Left hindlimb (tissue), 1 donor: ENCODE data around the gene THBS1.

Experiments used
- DNase-seq: peaks from one replicate; pipeline ENCODE4 v3.0.0-alpha.2; 2018

THBS1 gene

GRCh38 chr15:39589815-39590644 is 9.2 kb downstream of the THBS1 start:
- DNase-seq, result no peak

DNA sequence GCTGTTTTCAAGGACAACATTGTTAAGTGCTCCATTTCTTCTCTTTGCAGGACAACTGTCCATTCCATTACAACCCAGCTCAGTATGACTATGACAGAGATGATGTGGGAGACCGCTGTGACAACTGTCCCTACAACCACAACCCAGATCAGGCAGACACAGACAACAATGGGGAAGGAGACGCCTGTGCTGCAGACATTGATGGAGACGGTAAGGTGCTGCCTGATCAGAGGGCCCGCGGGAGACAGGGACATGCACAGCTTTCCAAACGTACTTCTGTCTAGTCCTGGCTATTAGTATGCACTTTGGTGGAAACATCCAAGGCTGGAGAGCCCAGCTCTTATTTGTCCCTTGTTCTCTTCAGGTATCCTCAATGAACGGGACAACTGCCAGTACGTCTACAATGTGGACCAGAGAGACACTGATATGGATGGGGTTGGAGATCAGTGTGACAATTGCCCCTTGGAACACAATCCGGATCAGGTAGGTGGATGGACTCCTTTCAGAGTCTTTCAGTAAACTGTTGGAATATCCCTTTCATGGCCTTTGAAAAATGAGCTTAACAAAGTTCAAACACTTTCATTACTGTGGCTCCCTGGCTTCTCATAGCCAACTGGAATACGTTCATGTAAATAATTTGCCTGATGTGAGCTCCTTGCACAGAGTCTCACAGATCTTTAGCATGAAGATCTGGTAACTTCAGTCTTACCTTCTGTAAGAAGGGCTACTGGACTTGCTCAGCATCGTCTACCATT is 10.4 kb downstream of the THBS1 start:
- DNase-seq, result no peak

DNA sequence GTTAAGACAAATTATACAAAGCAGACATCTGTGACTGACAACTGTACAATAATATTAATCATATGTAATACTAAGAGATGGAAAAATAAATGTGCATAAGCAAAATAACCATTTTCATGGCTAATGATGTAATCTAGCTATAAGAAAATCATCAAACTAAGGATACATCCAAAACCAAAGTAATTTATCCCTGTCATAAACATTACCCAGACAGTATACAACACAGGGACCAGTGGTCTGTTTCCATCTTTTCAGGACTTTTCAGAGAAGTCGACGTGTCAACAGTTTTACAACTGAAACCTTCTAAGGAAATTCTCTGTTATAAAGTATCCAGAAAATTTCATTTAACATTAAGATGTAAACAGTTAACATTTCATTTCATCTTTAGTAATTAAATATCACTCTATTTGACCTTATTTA is 11.0 kb downstream of the THBS1 start:
- DNase-seq, result no peak

GRCh38 chr15:39592500-39592899 is 11.6 kb downstream of the THBS1 start:
- DNase-seq, result no peak

DNA sequence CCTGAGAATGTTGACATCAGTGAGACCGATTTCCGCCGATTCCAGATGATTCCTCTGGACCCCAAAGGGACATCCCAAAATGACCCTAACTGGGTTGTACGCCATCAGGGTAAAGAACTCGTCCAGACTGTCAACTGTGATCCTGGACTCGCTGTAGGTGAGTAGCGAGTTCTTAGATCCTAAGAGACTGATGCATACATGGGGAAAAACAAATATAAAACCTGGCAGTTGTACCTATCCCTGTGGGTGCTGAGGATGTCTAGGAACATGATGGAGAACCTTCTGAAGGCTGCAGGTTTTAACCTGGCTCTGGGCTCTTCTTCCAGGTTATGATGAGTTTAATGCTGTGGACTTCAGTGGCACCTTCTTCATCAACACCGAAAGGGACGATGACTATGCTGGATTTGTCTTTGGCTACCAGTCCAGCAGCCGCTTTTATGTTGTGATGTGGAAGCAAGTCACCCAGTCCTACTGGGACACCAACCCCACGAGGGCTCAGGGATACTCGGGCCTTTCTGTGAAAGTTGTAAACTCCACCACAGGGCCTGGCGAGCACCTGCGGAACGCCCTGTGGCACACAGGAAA is 12.3 kb downstream of the THBS1 start:
- no peak for DNase-seq

DNA sequence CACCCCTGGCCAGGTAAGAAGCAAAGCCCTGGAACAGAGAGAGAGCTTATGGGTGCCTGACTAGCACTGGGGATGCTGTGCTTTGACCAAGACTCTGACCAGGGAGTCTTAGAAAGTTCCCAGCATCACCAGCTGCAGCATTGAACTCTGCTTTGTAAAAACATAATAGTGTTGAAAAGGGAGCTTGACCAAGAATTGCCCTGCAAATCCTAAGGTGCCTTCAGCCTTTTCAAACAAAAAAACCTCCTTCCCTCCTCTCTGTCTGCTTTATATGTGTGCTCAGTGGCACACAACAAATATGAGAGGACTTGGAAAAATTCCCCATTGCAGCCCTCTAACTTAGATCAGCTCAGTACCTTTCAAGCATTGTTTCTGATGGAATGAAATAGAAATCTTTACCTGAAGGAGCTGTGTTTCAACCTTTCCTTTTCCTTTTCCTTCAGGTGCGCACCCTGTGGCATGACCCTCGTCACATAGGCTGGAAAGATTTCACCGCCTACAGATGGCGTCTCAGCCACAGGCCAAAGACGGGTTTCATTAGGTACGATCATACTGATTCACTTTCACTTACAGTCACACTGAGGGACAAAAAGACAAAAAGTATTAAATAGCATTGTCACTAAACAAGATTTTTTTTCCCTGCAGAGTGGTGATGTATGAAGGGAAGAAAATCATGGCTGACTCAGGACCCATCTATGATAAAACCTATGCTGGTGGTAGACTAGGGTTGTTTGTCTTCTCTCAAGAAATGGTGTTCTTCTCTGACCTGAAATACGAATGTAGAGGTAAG is 13.0 kb downstream of the THBS1 start:
- no peak for DNase-seq

DNA sequence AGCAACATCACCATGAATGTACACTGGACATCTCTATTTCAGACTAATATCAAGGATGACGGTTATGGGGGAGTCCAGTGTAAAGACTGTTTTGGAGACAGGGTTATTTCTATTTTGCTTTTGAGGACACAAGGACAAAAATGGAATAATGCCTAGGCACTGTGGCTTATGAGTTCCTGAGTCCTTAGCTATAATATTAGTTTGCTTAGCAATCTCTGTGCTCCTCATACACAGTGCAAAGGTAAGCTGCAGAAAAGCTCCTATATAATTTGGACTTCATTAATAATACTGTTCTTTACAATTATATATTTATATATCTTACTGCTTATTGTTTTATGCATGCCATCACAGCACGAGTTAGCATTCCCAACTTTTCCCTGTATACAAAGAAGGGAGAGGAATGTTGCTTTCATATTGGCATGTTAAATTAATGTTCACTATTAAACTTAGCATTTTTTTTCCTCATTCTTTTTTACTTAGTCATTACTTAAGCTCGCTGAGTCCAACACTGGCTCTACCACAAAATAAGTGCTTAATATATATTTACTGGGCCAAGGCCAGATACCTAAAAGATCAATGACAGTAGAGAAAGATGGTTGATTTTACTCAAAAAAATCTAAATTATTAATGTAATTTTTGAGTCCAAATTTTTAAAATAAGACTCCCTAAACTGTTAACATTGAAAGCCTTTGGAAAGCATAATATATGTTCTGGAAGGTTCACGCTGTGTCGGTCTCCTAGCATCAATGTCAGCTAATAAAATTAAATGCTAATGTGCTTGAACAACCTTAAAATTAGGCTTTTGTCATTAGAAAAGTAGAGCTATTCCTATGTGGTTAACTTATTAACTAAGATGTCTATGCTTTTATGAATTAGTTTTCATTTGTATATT is 13.8 kb downstream of the THBS1 start:
- no peak for DNase-seq

DNA sequence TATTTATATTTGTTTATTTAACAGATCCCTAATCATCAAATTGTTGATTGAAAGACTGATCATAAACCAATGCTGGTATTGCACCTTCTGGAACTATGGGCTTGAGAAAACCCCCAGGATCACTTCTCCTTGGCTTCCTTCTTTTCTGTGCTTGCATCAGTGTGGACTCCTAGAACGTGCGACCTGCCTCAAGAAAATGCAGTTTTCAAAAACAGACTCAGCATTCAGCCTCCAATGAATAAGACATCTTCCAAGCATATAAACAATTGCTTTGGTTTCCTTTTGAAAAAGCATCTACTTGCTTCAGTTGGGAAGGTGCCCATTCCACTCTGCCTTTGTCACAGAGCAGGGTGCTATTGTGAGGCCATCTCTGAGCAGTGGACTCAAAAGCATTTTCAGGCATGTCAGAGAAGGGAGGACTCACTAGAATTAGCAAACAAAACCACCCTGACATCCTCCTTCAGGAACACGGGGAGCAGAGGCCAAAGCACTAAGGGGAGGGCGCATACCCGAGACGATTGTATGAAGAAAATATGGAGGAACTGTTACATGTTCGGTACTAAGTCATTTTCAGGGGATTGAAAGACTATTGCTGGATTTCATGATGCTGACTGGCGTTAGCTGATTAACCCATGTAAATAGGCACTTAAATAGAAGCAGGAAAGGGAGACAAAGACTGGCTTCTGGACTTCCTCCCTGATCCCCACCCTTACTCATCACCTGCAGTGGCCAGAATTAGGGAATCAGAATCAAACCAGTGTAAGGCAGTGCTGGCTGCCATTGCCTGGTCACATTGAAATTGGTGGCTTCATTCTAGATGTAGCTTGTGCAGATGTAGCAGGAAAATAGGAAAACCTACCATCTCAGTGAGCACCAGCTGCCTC is 14.7 kb downstream of the THBS1 start:
- DNase-seq, result no peak

GRCh38 chr15:39596358-39597051 is 15.6 kb downstream of the THBS1 start:
- no peak for DNase-seq

DNA sequence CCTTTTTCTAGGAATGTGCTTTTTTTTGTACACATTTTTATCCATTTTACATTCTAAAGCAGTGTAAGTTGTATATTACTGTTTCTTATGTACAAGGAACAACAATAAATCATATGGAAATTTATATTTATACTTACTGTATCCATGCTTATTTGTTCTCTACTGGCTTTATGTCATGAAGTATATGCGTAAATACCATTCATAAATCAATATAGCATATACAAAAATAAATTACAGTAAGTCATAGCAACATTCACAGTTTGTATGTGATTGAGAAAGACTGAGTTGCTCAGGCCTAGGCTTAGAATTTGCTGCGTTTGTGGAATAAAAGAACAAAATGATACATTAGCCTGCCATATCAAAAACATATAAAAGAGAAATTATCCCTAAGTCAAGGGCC is 16.5 kb downstream of the THBS1 start:
- no peak for DNase-seq

DNA sequence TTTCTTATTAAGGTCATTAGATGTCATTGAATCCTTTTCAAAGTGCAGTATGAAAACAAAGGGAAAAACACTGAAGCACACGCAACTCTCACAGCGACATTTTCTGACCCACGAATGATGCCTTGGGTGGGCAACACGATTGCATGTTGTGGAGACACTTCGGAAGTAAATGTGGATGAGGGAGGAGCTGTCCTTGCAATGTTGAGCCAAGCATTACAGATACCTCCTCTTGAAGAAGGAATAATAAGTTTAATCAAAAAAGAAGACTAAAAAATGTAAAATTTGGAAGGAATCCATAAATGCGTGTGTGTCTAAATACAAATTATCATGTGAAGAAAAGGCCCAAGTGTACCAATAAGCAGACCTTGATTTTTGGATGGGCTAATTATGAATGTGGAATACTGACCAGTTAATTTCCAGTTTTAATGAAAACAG is 16.9 kb downstream of the THBS1 start:
- DNase-seq, result no peak

DNA sequence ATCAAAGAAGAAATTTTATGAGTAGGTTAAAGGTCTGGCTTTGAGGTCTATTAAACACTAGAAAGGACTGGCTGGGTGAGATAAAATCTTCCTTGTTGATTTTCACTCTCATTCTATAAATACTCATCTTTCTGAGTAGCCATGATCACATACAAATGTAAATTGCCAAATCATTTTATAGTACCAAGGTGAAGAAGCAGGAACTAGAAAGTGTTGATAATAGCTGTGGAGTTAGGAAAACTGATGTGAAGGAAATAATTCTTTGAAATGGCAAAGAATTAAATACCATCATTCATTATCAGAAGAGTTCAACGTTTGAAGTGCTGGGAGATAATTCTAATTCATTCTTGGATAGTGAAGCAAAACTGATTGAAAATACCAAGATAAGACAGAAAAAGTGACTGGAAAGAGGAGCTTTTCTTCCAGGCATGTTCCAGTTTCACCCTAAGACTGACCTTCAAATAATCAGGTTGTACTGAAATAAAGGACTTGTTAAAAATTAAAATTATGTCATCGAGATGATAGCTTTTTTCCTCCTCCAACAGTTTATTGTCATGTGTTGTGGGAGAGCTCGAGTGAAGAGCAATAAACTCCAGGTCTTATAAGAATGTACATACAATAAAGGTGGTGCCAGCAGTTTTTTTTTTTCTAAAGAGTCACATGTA is 17.4 kb downstream of the THBS1 start:
- DNase-seq, result no peak

DNA sequence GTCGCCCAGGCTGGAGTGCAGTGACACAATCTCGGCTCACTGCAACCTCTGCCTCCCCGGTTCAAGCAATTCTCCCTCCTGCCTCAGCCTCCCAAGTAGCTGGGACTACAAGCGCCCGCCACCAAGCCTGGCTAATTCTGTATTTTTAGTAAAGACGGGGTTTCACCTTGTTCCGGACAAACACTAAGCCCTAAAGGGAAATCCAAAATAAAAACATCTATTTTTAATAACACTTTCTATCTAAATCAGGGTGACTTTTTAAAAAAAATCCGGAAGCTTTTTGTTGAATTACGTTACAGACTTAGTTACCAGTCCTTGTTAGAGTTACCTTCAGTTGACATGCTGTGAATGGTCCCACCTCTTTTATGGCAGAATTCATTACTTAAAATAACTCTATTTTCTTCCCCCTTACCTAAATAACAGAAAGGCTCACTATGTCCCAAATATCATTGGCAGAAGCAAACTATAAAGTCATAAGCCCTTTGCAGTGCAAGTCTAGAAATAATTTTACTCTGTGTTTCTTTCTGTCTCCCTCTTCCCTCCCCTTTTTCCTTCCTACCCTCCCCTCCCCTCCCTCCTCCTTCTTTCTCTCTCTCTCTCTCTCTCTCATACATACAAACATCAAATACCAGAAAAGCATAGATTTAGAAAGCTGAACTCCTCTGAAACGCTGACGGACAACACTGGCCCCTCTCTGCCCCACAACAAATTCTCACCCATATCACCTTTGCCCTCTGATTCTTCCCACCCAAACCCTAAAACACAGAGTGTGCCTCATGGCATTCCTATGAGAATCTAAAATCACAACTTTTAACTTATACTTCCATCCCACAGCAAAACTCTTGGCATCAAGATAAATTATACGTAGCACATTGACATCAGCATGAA is 18.3 kb downstream of the THBS1 start:
- DNase-seq, result no peak

GRCh38 chr15:39599871-39600270 is 19.0 kb downstream of the THBS1 start:
- DNase-seq, result no peak

GRCh38 chr15:39602143-39602542 is 21.3 kb downstream of the THBS1 start:
- DNase-seq, result no peak

DNA sequence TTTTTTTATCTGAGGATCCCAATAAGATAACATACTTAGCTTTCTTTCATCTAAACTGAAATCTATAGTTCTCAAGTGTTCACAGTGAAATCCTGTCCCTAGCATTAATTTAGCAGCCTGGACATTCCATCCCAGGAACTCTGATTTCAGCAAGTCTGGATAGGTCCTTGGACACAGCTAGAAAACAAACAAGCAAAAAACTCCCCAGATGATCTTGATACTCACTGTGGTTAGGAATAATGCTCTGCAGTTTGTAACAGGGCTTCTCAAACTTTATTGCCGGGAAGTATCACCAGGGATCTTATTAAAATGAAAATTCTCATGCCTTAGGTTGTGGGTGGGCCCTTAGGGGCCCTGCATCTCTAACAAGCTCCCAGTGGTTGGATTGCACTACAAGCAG is 24.3 kb downstream of the THBS1 start:
- no peak for DNase-seq

DNA sequence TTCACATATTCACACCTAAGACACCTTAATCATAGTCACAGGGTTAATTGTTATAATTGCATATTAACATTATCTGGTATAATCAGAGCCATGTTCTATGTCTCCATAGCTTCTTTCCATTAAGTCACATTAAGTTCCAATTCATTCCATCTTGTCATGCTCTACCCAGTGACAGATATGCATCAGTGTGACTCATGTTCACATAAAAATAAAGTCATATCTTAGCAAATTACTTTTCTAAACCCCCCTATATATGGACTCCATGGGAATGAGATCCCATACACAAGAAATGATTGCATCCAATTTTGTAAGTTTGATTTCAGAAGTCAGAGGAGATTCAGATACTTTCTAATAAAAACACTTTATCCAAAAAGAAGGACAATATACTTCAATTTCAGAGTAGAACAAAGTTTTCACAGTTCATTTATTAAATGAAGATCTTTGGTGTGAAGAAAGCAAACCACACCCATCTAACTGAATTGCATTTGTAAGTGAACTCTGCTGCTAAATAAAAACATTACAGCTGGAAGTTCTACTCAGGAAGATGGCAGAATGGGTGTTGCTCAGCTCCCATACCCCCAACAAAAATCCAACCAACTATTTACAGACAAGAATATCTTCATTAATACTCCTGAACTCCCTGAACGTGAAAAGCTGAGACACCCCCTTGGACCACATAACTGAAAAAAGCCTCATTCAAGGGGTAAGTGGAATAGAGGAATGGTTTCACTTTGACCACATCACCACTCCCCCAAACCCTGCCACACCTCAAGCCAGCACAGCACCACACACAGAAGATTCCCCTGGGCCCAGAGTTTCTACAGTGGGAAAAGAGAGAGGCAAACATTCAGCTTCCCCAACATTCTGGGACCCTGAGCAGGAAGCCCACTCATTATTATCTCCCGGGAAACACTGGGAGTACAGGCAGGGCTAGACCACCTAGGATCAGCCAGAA is 27.6 kb downstream of the THBS1 start:
- no peak for DNase-seq
